Neural cell (in vitro differentiated cells): ENCODE measurements around the gene ANKRD42. TPM values are rescaled to one million over a fixed set of nuclear protein-coding genes. Genes with fewer than 3 reads are reported as not detected.

Experiments used
- H2AFZ ChIP-seq: fragments of 200-600, 300-800 bp; sonication (generic), shearing (Covaris generic); 2 replicates; pipeline ENCODE4 v1.6.0; 2014; ENCODE audit warnings: low read depth, mild to moderate bottlenecking, antibody characterized with exemption, low read length, moderate library complexity
- H3F3A ChIP-seq: fragments of 200-600 bp; shearing (Covaris generic); 2 replicates; pipeline ENCODE4 v1.6.1; 2016; ENCODE audit warnings: mild to moderate bottlenecking, moderate library complexity, mixed read lengths, antibody characterized with exemption, low read length; ENCODE audit not compliant: insufficient read depth, poor library complexity, severe bottlenecking
- H3K27ac ChIP-seq: fragments of 200-600, 300-800 bp; sonication (generic), shearing (Covaris generic); 2 replicates; pipeline ENCODE4 v1.5.1; 2014; ENCODE audit warnings: mild to moderate bottlenecking, low read length, moderate library complexity
- H3K27me3 ChIP-seq: fragments of 300-800, 200-600 bp; sonication (generic), shearing (Covaris generic); 2 replicates; pipeline ENCODE4 v1.6.0; 2014; ENCODE audit warnings: mild to moderate bottlenecking, low read depth, low read length, moderate library complexity; ENCODE audit not compliant: insufficient read depth
- H3K36me3 ChIP-seq: fragments of 300-800, 200-600 bp; sonication (generic), shearing (Covaris generic); 2 replicates; pipeline ENCODE4 v1.5.1; 2014; ENCODE audit warnings: mild to moderate bottlenecking, antibody characterized with exemption, low read length, moderate library complexity; ENCODE audit not compliant: insufficient read depth
- H3K4me2 ChIP-seq: fragments of 300-800, 200-600 bp; sonication (generic), shearing (Covaris generic); 2 replicates; pipeline ENCODE4 v1.6.0; 2014; ENCODE audit warnings: mild to moderate bottlenecking, low read length
- H3K4me3 ChIP-seq: fragments of 300-800, 200-600 bp; sonication (generic), shearing (Covaris generic); 2 replicates; pipeline ENCODE4 v1.5.1; 2014; ENCODE audit warnings: mild to moderate bottlenecking, low read length, moderate library complexity
- H3K79me2 ChIP-seq: fragments of 200-600 bp; shearing (Covaris generic); replicated peaks from 2 replicates; pipeline ENCODE4 v1.6.0; 2014; ENCODE audit warnings: mild to moderate bottlenecking, low read length, moderate library complexity; ENCODE audit not compliant: insufficient read depth
- H3K9ac ChIP-seq: fragments of 300-800, 200-600 bp; sonication (generic), shearing (Covaris generic); 2 replicates; pipeline ENCODE4 v1.6.1; 2016; ENCODE audit warnings: mild to moderate bottlenecking, low read length, mixed read lengths
- H3K9me2 ChIP-seq: fragments of 200-600 bp; shearing (Covaris generic); 2 replicates; pipeline ENCODE4 v1.6.1; 2016; ENCODE audit warnings: mild to moderate bottlenecking, low read length, mixed read lengths; ENCODE audit not compliant: insufficient read depth
- H3K9me3 ChIP-seq: fragments of 200-600, 300-800 bp; sonication (generic), shearing (Covaris generic); 2 replicates; pipeline ENCODE4 v1.6.1; 2016; ENCODE audit warnings: mild to moderate bottlenecking, mixed run types, low read length, moderate library complexity, mixed read lengths
- H4K20me1 ChIP-seq: fragments of 200-600 bp; shearing (Covaris generic); 2 replicates; pipeline ENCODE4 v1.6.1; 2016; ENCODE audit warnings: mild to moderate bottlenecking, mixed run types; ENCODE audit not compliant: insufficient read depth
- EP300 ChIP-seq: fragments of 450-650 bp; conservative IDR thresholded peaks from 2 replicates; pipeline ENCODE4 v1.6.1; 2014; ENCODE audit warnings: antibody characterized with exemption, mild to moderate bottlenecking, moderate library complexity; ENCODE audit not compliant: poor library complexity, severe bottlenecking
- EZH2 ChIP-seq: fragments of 200-600, 300-800 bp; shearing (Covaris generic), sonication (generic); IDR thresholded peaks from 2 replicates; pipeline ENCODE4 v1.6.1; 2014; ENCODE audit warnings: antibody characterized with exemption, low read length, borderline replicate concordance, mild to moderate bottlenecking; ENCODE audit not compliant: insufficient read depth, poor library complexity, severe bottlenecking
- MXI1 ChIP-seq: fragments of 450-650 bp; conservative IDR thresholded peaks from 2 replicates; pipeline ENCODE4 v1.6.1; 2014; ENCODE audit warnings: antibody characterized with exemption, mild to moderate bottlenecking; ENCODE audit not compliant: poor library complexity, severe bottlenecking
- POLR2AphosphoS5 ChIP-seq: IDR thresholded peaks from 2 replicates; pipeline ENCODE4 v1.6.1; 2012
- RAD21 ChIP-seq: fragments of 450-650 bp; conservative IDR thresholded peaks from 2 replicates; pipeline ENCODE4 v1.6.1; 2014; ENCODE audit warnings: antibody characterized with exemption, mild to moderate bottlenecking, moderate library complexity
- SMC3 ChIP-seq: fragments of 450-650 bp; conservative IDR thresholded peaks from 2 replicates; pipeline ENCODE4 v1.6.1; 2014; ENCODE audit warnings: antibody characterized with exemption, mild to moderate bottlenecking, moderate library complexity; ENCODE audit not compliant: poor library complexity
- TAF1 ChIP-seq: IDR thresholded peaks from 2 replicates; pipeline ENCODE4 v1.6.1; 2012; ENCODE audit warnings: low read depth
- polyA plus RNA-seq: library from polyadenylated mRNA; depleted of rRNA; stranded (reverse); fragments of >200 nt; gene quantifications from 2 replicates; pipeline ENCODE4 v1.2.3, GENCODE V29; 2014
- TF ChIP-seq, protein P1 (sequence below): IDR thresholded peaks from 2 replicates; pipeline ENCODE4 v1.6.1; 2012; ENCODE audit warnings: borderline replicate concordance
- TF ChIP-seq, protein P2 (sequence below): fragments of 450-650 bp; IDR thresholded peaks from 2 replicates; pipeline ENCODE4 v1.5.1; 2014; ENCODE audit warnings: antibody characterized with exemption, mild to moderate bottlenecking, moderate library complexity; ENCODE audit not compliant: poor library complexity, severe bottlenecking

ANKRD42 gene
- polyA plus RNA-seq, 1 donor from 2014 or later: 16.1 TPM

DNA sequence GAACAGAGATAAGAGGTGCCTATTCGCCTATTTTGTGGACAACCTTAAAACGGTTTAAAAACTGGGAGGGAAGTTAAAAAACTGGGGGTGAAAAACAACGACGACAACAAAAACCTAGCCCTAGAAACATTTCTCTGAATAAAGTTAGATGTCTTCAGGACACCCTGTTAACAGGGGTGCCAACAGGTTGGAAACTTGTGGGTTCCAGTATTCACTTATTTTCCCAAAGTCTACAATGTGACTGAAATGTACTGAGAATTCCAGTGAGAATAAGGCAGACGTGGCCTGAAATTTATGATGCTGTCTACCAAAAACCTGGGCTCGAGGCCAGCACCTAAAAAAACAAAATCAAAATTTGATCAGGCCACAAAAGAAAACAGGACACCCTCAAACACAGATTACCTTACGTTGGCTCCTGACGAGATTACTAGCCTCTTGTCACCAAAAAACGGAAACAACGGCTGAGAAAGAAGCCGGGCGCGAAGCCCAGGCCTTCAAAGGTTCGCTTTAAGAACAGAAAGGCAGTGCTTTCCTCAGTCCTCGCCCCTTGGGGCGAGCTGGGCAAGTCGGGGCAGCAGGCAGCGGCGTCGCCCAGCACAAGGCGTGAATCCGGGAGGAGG is 91.7 kb downstream of the ANKRD42 start:
- H3F3A ChIP-seq: no peaks in the 10 kb centered on the region
- no peaks in the 10 kb centered on the region for H3K36me3 ChIP-seq
- peak overlapping the region; percentile 96 for H3K9ac ChIP-seq
- H4K20me1 ChIP-seq: no peaks in the 10 kb centered on the region
- H3K9me3 ChIP-seq: no peaks in the 10 kb centered on the region
- H2AFZ ChIP-seq: peak overlapping the region; percentile 34
- TF ChIP-seq EP300: no peak
- H3K27me3 ChIP-seq: no peaks in the 10 kb centered on the region
- H3K4me2 ChIP-seq: peak overlapping the region; percentile 86
- H3K9me2 ChIP-seq: no peaks in the 10 kb centered on the region
- H3K4me3 ChIP-seq: peak overlapping the region; percentile 88
- peaks cover 53% of the 10 kb centered on the region for H3K79me2 ChIP-seq
- H3K27ac ChIP-seq: peak overlapping the region; percentile 99

DNA sequence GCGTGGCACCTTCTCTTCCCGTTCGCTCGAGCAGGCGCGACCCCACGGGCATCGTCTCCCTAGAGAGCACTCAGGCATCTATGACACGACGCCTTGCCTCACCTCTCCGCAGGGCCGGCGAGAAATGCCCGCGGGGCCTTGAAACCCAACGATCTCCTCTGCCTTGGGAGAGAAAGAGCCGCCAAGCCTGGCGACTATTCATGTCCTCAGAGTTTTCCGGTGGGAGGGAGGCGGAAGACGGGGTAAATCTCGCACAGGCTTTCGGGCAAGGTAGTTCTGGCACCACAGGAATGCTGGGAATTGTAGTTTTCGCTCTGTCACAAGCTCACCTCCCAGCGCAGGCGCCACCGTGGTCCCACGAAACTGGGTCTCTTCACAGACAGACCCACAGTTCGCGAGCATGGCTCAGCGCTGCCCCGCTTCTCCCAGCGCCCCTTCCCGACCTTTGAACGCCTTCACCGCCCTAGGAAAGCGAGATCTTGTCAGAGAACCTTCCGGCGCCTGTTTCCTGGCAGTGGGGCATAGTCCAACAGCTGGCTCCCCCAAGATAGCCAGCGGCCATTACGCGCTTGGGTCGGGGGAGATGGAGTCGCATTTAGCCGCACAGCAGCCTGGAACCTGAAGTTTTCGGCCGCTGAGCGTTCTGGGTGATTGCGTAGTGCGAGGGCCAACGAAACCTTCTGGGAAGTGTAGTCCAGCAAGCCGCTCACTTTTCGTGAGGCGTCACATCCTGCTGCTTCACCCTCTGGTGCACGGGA is 92.4 kb downstream of the ANKRD42 start, which contains the start of gene CCDC90B:
Gene CCDC90B, minus strand, starts transcription at position 597 of the 758 bp plus-strand sequence. Its CDS starts 395 bp downstream, at position 202.
- Histone ChIP-seq H3K4me2 (peak within 1 kb of the TSS; percentile 86), H3K9me2 (no peaks in the 10 kb centered on the region), H3K27ac (peak within 1 kb of the TSS; percentile 99), H3K27me3 (no peaks in the 10 kb centered on the region), H4K20me1 (no peaks in the 10 kb centered on the region), H3K9ac (peak within 1 kb of the TSS; percentile 96), H3K79me2 (peaks cover 46% of the 10 kb centered on the region), H2AFZ (peak within 1 kb of the TSS; percentile 88), H3F3A (no peaks in the 10 kb centered on the region), H3K9me3 (no peaks in the 10 kb centered on the region), H3K4me3 (peak within 1 kb of the TSS; percentile 88), H3K36me3 (no peaks in the 10 kb centered on the region)
- TF ChIP-seq RAD21: peak; percentile 78
- peak; percentile 94 for TF ChIP-seq POLR2AphosphoS5
- TF ChIP-seq TAF1: peak; percentile 92
- TF ChIP-seq EP300: peak; percentile 76
- TF ChIP-seq EZH2: no peak
- peak; percentile 77 for TF ChIP-seq SMC3
- TF ChIP-seq MXI1: peak; percentile 89
- TF ChIP-seq, protein P1, sequence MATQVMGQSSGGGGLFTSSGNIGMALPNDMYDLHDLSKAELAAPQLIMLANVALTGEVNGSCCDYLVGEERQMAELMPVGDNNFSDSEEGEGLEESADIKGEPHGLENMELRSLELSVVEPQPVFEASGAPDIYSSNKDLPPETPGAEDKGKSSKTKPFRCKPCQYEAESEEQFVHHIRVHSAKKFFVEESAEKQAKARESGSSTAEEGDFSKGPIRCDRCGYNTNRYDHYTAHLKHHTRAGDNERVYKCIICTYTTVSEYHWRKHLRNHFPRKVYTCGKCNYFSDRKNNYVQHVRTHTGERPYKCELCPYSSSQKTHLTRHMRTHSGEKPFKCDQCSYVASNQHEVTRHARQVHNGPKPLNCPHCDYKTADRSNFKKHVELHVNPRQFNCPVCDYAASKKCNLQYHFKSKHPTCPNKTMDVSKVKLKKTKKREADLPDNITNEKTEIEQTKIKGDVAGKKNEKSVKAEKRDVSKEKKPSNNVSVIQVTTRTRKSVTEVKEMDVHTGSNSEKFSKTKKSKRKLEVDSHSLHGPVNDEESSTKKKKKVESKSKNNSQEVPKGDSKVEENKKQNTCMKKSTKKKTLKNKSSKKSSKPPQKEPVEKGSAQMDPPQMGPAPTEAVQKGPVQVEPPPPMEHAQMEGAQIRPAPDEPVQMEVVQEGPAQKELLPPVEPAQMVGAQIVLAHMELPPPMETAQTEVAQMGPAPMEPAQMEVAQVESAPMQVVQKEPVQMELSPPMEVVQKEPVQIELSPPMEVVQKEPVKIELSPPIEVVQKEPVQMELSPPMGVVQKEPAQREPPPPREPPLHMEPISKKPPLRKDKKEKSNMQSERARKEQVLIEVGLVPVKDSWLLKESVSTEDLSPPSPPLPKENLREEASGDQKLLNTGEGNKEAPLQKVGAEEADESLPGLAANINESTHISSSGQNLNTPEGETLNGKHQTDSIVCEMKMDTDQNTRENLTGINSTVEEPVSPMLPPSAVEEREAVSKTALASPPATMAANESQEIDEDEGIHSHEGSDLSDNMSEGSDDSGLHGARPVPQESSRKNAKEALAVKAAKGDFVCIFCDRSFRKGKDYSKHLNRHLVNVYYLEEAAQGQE: peak; percentile 86
- TF ChIP-seq, protein P2, sequence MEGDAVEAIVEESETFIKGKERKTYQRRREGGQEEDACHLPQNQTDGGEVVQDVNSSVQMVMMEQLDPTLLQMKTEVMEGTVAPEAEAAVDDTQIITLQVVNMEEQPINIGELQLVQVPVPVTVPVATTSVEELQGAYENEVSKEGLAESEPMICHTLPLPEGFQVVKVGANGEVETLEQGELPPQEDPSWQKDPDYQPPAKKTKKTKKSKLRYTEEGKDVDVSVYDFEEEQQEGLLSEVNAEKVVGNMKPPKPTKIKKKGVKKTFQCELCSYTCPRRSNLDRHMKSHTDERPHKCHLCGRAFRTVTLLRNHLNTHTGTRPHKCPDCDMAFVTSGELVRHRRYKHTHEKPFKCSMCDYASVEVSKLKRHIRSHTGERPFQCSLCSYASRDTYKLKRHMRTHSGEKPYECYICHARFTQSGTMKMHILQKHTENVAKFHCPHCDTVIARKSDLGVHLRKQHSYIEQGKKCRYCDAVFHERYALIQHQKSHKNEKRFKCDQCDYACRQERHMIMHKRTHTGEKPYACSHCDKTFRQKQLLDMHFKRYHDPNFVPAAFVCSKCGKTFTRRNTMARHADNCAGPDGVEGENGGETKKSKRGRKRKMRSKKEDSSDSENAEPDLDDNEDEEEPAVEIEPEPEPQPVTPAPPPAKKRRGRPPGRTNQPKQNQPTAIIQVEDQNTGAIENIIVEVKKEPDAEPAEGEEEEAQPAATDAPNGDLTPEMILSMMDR: peak; percentile 70
